GM19467 (cell line): ENCODE data around the gene INPP5E.

Source experiments
- ATAC-seq: cut with Tn5 transposase; IDR thresholded peaks from one replicate; pipeline ENCODE4 v1.9.1; 2021; ENCODE audit warnings: mild to moderate bottlenecking, moderate library complexity; ENCODE audit not compliant: unreplicated experiment

INPP5E gene

DNA sequence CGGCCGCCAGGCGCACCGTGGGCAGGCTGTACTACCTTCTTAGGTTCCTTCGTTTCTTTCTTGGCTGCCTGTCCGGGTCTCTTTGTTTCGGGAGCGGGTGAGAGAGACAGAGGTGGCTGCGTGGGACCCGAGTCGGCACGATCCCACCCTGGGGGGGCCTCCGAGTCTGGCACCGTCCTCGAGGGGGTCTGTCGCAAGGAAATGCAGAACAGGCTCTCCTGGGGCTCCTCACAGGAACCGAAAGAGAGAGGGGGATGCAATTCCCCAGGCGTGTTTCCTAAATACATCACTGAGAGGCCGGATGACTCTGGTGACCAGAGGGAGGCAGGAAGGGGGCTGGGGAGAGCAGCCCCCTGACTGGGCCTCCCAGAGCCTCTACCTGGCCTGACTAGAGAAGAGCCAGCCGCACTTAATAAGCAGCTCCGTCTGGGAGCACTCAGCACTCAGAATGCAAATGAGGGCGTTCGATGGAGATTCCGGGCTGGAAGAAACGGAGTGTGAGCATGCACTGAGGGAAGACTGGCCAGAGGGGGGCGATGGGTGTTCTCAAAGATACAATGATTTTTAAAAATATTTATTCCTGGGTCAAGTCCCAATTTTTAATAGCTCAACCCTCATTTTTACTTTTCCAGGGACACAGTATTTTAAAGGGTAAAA is 11.7 kb upstream of the INPP5E start:
- ATAC-seq: no peak

DNA sequence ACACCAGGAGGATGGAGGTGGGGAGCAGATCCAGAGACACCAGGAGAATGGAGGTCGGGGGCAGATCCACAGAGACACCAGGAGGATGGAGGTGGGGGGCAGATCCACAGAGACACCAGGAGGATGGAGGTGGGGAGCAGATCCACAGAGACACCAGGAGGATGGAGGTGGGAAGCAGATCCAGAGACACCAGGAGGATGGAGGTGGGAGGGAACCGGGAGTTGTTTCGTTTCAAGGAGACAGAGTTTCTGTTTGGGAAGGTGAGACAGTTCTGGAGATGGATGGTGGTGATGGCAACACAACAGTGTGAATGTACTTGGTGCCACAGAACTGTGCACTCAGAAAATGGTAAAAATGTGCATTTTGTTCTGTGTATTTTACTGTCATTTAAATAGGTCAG is 9.0 kb upstream of the INPP5E start:
- ATAC-seq: no peak

DNA sequence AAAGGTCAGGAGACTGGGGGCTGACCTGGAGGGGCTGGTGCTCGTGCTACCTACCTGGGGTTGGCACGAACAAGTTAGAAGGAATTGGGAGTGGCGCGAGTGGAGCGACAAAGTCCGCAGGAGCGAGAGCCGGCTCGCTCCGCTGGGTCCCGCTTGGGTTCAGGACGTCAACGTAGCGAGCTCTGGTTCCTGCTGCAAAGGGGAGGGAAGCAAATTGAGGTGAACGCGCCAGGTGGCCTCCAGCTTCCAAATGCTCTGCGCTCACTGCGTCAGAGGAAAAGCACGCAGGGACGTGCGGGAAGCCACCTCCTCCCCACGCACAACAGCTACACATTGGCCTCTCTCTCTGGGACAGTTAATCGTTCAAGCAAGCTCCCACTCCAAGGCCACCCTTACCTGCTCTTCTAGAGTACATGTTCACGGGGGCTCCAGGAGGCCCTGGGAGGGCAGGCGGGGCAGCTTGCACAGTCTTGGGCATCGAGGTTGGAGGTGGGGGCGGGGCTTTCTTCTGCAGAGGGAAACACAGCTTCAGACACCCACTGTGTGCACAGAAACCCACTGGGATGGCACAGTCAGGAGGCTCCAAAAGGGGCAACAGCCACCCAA is 7.6 kb upstream of the INPP5E start:
- no peak for ATAC-seq

DNA sequence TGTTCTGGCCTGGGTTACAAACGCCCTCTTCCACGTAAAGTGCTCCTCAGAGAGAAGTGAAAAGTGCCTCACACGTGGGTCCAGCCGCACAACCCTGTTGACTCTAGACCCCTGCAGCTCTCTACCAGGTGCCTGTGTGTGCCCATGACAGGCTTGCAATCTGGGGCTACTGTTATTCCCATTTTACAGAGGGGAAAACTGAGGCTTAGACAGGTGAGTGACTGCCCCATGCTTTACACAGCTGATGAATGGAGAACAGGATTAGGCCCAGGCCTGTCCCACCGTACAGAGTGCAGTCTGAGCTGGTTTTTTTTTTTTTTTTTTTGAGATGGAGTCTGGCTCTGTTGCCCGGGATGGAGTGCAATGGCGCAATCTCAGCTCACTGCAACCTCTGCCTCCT is 6.2 kb upstream of the INPP5E start:
- no peak for ATAC-seq

DNA sequence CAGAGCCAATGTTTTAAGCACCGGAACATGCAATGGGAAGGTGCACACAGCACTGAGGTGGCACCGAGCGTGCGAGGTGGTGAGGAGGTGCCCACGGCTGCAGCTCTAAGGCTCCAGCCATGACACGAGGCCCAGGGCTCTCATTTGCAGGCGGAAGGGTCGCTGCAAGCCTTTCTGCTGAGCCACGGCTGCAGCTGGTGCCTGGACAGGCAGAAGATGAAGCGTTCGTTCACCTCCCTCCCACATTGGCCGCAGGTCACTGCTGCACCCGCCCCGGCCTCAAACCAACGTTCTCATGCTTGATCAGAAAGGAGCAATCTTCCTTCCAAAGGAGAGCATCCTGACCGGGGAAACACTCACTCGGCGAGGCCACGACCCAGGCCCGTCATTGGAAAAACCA is 4.5 kb upstream of the INPP5E start:
- ATAC-seq: no peak

DNA sequence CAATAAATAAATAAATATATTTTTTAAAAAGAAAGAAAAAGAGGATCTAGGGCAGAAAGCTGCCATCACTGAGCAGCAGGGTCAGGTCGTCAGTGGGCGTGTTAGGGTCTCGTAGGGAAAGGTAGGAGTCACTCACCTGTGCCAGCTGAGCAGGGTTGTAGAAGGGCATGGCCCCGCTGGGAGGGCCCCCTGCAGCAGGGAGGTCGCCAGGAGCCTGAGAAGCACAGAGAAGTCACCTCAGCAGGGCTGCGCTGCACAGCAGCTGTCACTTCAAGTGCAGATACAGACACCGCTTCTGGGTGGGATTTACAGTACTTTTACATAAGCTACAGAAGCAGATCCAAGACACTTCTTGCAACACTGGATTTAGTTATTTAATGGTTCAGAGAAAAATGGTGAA is 4.0 kb upstream of the INPP5E start:
- ATAC-seq: no peak

DNA sequence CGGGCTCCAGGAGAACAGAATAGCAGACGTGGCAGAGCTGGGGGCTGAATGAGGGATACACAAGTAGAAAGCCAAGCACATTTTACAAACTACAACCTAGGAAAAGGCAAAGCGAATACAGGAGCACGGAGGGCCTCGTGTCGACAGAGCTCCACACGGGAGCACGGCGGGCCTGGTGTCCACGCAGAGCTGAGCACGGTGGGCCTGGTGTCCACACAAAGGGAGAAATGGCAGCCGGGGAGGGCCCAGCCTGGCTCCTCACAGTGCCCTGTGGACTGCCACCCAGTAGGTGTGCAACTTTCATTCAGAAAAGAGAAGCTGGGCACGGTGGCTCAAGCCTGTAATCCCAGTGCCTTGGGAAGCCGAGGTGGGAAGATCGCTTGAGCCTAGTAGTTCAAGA is 3.4 kb upstream of the INPP5E start:
- no peak for ATAC-seq

DNA sequence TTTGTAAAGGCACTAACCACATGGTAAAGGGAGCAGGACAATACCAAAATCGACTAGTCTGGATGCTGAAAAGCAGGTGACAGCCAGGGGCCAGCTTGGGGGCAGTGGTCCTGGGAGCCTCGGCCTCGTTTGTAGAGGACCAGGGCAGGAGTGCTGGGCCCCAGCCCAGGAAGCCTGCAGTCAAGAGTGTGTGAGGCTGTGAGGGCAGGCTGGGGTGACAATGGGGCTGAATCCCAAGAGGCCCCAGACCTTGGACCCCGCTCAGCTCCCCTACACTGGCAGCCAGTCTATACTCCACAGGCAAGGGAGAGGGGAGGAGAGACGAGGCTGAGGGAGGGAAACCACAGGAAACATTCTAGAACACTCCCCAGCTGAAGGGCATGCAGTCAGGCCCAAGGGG is 2.6 kb upstream of the INPP5E start:
- no peak for ATAC-seq

DNA sequence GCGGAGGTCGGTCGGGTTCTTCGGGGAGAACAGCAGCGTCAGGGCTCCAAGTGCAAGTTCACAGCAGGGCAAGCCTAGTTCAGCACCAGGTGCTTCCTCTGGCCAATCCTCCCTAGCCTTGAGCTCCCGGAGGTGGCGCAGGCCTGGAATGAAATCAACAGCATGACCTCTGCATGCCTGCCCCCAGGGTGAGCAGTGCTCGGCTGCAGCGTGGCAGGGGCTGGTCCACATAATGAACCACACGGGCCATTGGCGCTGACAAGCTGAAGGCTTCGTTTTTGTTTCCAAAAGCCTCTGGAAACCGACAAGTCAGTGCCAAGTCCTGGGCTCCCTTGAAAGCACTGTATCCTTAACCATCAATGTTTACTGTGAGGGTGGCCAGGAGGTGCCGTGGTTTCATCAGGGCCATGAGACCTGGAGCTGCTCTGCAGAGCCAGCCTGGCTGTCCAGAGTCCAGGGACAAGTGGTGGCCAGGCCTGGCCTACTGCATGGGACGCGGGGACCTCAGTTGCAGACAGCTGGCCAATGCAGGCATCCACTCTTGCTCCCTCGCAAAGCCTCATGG is 2.1 kb upstream of the INPP5E start:
- ATAC-seq: no peak

DNA sequence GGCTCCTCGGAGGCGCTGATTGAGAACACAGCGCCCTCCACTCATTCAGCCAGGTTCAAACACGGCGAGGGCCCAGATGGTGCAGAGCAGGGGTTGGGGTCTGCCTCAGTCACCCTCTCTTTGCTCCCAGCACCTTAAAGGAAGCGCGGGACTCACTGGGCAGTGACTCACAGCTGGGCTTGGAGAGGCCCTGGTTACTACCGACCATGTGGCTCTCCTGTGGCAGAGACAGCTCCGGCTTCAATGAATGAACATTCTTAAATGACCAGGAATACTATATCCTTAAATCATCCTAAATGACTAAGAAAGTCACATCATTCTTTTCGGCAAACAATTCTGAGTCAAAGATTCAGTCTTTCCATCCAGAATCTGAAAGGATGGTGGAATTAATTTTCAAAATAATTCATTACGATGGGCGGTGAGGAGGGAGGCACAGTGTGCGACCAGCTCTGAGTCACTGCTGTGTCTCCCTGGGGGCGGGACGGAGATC is 1.6 kb upstream of the INPP5E start:
- ATAC-seq: no peak

DNA sequence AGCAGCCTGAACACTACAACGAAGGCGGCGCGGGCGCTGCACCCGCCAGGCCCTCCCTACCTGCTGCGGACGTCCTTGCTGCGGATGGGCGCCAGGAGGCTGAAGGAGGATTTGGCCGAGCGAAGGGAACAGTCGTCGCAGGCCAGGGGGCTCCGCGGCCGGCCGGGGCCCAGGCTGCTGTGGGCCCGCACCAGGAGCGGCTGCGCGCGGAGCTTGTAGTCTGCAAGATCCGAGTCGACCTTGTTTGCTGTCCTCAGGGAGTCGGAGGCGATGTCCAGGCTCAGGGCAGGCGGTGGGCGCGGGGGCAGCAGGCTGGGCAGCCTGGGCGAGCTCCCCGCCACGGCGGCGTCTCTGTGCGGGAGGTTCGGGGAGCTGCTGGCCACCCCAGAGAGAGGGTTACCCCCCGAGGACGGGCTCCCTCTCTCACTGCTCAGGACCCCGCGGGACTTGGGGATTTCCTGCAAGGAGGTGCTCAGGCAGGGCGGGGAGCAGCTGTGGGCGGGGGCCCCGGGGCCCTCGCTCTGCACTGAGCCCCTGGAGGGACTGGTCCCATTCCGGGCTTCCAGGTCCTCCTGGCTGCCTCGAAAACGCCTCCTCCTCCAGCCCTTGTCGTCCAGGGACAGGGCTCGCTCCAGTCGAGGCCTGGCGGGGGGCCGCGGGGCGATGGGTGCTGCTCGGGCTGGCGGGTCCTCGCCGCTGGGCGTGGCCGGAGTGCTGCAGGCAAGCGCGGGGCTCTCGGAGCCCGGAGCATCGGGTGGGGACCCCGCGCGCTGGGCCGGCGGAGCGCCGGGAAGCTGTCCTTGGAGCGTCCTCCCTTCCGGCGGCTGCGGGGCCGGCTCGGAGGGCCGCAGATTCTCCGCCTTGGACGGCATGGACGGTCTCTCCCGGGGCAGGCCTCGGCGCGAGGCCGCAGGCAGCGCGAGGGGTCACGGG is 831 bp downstream of the INPP5E start:
- peak; percentile 39 for ATAC-seq

DNA sequence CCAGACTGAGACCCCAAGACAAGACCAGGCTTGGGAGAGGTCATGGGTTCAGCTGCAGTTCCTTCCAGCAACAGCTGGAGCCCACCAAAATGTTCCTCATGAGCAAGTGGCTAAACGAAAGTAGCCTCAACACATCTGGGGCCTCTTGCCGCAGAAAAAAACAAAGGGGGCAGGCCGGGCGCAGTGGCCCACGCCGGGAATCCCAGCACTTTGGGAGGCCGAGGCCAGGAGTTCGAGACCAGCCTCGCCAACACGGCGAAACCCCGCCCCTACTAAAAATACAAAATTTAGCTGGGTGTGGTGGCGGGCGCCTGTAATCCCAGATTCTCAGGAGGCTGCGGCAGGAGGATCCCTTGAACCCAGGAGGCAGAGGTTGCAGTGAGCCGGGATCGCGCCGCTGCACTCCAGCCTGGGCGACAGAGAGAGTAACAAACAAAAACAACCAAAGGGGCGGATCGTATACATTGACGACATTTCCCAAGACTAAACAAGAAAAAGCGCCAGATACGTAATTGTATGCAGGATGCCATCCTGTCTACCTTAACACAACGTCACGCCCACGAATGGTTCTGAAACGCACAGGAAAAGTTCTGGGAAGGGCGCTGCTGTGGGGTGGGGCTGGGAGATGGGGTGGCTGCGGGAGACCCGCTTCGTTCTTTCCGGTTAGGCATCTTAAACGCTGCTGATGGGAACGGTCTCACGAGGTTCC is 1.7 kb downstream of the INPP5E start:
- ATAC-seq: no peak

DNA sequence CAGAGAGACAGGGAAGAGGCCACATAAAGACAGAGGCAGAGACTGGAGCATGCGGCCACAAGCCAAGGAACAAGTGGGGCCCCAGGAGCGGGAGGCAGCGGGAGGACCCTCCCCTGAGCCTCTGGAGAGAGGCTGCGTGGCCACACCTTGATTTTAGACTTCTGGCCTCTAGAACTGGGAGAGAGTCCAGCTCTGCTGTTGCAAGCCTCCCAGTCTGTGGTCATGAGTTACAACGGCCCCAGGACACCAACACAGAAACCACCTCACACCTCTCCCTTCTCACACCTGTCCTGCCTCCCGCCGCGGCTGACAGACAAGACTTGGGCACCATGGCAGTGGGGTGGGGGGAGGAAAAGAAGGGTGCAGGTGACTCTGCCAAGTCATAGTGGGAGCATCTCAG is 2.2 kb downstream of the INPP5E start:
- ATAC-seq: no peak

DNA sequence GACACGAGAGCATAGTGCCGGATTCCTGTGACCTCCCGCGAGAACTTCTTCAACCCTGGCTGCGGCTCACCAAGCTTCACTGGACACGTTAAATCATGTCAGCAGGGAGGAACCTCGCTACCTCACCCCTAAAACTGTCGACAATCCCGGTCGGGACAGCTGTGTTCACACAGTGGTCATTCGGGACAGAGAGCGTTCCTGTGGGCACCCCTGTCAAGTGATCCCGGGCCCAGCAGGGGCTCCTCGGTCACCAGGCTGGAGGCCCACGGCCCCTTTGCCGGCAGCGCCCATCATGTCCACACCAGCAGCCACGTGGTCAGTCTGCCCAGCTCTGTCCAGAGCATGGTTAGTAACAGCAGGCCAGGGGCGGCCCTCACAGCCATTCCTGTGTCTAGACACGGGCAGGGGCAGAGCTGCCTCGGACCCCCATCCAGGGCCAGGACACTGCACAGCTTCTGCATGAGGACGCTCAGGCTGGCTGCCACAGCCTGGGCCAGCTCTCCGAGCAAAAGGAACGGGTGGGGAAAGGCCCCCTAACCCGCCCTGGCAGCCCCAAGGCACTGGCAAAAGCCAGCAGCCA is 3.5 kb downstream of the INPP5E start:
- ATAC-seq: no peak

DNA sequence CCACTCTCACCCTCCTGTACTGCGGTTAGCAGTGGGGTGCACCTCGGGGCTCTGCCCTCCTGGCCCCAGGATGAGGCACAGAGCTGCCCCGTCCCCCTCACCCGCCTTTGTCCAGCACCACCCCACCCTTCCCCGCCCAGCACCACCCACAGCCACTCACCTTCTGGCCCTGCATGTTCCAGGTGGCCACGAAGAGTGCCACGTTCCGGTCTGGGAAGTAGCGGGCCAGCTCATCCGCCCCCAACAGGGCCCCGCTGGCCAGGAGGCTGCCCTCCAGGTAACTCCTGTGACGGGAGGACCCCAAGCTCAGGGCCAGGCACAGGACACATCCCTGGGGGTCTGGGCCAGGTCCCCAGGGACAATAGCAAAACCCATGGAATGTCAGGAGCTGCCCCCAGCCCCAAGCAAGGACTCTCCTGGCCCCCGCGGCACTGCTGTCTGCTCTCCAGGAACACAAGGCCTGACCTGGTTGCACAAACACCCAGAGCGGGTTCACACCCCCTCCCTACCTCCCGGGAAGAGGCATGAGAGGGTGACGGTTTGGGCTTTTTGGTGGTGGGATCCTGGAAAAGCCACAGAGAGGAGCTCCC is 5.0 kb downstream of the INPP5E start:
- ATAC-seq: no peak

DNA sequence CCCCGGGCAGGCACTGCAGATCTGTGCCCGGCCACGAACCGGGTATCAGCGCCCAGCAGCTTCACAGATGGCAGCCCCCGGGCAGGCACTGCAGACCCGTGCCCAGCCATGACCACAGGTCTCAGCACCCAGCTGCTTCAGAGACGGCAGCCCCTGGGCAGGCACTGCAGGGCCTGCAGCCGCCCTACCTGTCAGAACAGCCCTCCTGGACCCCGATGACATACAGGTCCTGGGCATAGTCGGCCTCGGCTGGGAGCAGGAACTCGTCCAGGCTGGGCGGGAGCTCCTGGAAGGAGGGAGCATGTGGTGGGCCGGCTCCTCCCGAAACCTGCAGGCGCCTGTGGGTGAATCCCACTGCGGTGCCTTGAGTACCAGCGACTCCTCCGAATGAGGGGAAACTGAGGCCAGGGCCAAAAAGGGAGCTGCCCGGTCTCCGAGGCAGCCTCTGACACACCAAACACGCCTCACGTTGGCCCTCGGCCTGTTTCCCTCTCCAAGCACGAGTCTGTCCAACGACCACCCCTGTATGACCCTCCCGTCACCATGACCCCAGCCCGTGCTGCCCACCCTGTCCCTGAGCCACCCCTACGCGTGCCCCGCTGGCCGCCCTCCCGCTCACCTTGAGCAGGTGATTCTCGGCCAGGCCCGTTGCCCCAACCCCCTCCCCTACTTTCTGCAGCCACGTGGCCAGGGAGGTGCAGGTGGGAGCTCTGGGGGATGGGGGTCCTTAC is 5.6 kb downstream of the INPP5E start:
- ATAC-seq: no peak

DNA sequence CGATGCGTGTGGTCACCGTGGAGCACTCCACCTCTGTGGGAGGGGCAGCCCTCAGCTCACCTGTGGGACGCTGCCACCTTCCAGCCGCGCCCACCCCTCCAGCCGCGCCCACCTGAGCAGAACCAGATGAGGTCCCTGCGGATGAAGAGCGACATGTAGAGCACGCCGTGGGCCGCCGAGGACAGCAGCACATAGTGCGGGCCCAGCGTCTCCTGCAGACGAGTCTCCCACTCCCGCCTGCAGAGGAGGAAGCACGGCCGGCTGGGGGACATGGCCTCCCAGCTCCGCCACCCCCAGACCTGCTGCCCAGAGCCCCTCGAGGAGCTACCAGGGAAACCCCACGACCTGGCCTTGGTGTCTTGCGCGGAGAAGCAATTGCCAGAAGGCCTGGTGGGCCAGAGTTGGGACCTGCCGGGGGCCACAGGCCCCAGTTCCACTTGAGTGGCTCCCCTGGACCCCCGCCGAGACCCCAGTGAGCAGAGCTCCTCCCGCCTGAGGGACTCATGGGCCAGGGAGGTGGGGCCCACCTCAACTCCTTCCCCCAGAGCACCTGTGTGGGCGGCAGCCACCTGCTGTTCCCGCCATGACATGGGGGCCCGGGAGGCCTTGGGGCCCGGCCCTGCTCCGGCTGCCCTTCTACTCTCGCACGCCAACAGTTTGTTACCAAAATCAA is 6.5 kb downstream of the INPP5E start:
- ATAC-seq: no peak

DNA sequence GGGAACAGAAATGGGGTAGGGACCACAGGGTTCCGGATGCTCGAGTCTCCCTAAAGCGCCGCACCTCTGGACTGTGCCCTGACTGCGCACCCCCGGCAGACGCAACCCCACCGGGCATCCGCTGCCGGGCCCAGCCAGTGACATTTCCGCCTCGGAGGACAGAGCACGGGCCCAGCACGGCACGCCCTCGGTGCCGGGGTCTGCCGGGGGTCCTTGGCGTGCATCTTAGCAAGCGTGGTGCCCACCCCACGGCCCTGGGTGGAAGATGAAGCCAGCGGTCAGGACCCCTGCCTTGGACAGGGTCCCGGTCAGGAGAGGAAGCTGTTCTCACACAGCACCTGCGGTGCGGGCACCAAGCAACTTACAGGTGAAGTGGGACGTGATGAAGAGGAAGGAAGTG is 7.1 kb downstream of the INPP5E start:
- ATAC-seq: no peak

DNA sequence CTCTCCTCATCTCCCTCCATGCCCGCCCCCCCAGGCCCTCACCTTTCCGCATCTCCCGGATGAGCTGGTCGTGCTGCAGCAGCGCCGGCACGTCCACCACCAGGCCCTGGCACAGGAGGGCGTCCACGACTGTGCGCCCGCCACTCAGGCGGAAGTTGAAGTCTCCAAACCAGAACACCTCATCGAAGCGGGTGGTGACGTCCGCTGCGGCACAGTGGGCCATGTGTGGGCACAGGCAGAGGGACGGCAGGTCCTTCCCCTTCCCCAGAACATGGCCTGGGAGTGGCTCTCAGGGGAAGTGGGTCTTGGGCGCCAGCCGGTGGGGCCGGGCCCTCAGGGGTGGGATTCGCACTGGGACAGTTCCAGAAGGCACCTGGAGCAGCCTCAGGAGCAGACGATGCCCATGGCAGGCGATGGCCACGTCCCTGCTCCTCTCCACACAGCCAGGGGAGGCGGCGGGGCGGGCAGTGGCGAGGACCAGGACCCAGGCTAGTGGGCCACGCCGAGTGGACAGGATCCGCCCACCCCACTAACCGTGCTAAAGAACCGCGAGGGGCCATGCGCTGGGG is 7.8 kb downstream of the INPP5E start:
- no peak for ATAC-seq
